Body of pancreas (tissue), 4 donors: ENCODE measurements around the gene CHRDL2. TPM values are rescaled to one million over a fixed set of nuclear protein-coding genes. Genes with fewer than 3 reads are reported as not detected.
A peak's percentile ranks its signal among the peaks of the same experiment; 100 is the strongest.

Source experiments
- ATAC-seq: fragments of 150-250 bp; one replicate; pipeline ENCODE4 v1.9.1; 2016
- DNase-seq, 4 donors: peaks; one replicate each; pipeline ENCODE4 v3.0.0-alpha.2; 2019
- H3K27ac ChIP-seq, 4 donors: fragments of 200-600 bp; sonication (generic); 1 replicate in 3 of 4; 2 replicates in 1 of 4; pipeline versions ENCODE4 v1.5.1 to v1.6.1; 2016 to 2019; ENCODE audit warnings: mild to moderate bottlenecking in 1 of 4, mixed read lengths in 1 of 4, moderate library complexity in 1 of 4
- H3K27me3 ChIP-seq, 2 donors: fragments of 200-600 bp; sonication (generic); one replicate each; pipeline ENCODE4 v1.6.0; 2016; ENCODE audit warnings: mild to moderate bottlenecking in 1 of 2
- H3K36me3 ChIP-seq, 2 donors: fragments of 200-600 bp; sonication (generic); replicated peaks in 1 of 2; 2 replicates each; pipeline ENCODE4 v1.5.1; 2016; ENCODE audit warnings: low read depth in 2 of 2; ENCODE audit not compliant: insufficient read depth in 1 of 2
- H3K4me1 ChIP-seq: fragments of 200-600 bp; sonication (generic); one replicate; pipeline ENCODE4 v1.6.0; 2016
- H3K4me3 ChIP-seq, 2 donors: fragments of 200-600 bp; sonication (generic); 1 replicate in 1 of 2; 2 replicates in 1 of 2; pipeline ENCODE4 v1.5.1; 2016 to 2019
- H3K9me3 ChIP-seq, 3 donors: fragments of 200-600 bp; sonication (generic); 1 replicate in 2 of 3; 2 replicates in 1 of 3; pipeline ENCODE4 v1.5.1; 2016
- CTCF ChIP-seq, 7 experiments: fragments of 450-650 bp in 4 of 7; fragments of 200-600 bp in 3 of 7; sonication (generic) in 3 of 7; IDR thresholded peaks; one replicate each; pipeline ENCODE4 v1.5.1; 2016 to 2019; ENCODE audit warnings: antibody characterized with exemption in 7 of 7
- POLR2A ChIP-seq, 3 donors: fragments of 450-650 bp; IDR thresholded peaks; one replicate each; pipeline ENCODE4 v1.6.1; 2016; ENCODE audit warnings: antibody characterized with exemption in 3 of 3, mild to moderate bottlenecking in 2 of 3
- WGBS, 2 donors: methylation state at CpG; one replicate each; pipeline ENCODE4 v1.1.5; 2017; 5-methylcytosine and 5-hydroxymethylcytosine counted together
- intact Hi-C: fragments of 100-400 bp; cut with DNase I; formaldehyde crosslinking; loops from one replicate; pipeline ENCODE4 v1.15.1; 2023
- total RNA-seq, 2 donors: library from RNA; depleted of rRNA; stranded (reverse); fragments of >200 nt; gene quantifications; one replicate each; pipeline ENCODE4 v1.1.0, GENCODE V29; 2016

Gene CHRDL2
- total RNA-seq, 2 donors from 2014 or later = not detected

GRCh38 chr11:74672956-74673692 lies 58.1 kb downstream of the CHRDL2 start:
- ATAC-seq (peak; percentile 82), DNase-seq (peak; percentile 57 to 77 (median 76))
- intact Hi-C loops = no loop called here

GRCh38 chr11:74672332-74672955 lies 58.8 kb downstream of the CHRDL2 start:
- Histone ChIP-seq H3K36me3 (no peaks in the 10 kb centered on the region), H3K9me3 (no peaks in the 10 kb centered on the region), H3K27ac (peak overlapping the region in 3 of 4 donors; percentile 10 to 32 (median 19)), H3K4me3 (no peak overlapping the region), H3K4me1 (peaks cover 10% of the 10 kb centered on the region), H3K27me3 (no peaks in the 10 kb centered on the region)
- intact Hi-C loops = no loop called here
- 58 to 61% methylated on average over 4 of the region's 4 CpGs for WGBS, 2 donors
- DNase-seq (no peak), ATAC-seq (no peak)
- TF ChIP-seq POLR2A (IDR thresholded peaks at IDR 0.05) (no peak), CTCF (IDR thresholded peaks at IDR 0.05) (no peak)

More at GRCh38 chr11:74672956-74673692, 58.1 kb downstream of the CHRDL2 start:
- H3K27me3 ChIP-seq = no peaks in the 10 kb centered on the region
- 38 to 45% methylated on average over 12 of the region's 12 CpGs for WGBS, 2 donors
- no peaks in the 10 kb centered on the region for H3K9me3 ChIP-seq
- no peak overlapping the region for H3K4me3 ChIP-seq
- no peaks in the 10 kb centered on the region for H3K36me3 ChIP-seq
- peak overlapping the region in 3 of 4 donors; percentile 10 to 32 (median 19) for H3K27ac ChIP-seq
- TF ChIP-seq CTCF (IDR thresholded peaks at IDR 0.05) (no peak), POLR2A (IDR thresholded peaks at IDR 0.05) (no peak)
- peaks cover 10% of the 10 kb centered on the region for H3K4me1 ChIP-seq

- intact Hi-C loops = no loop called here
- no peaks in the 10 kb centered on the region for H3K27me3 ChIP-seq
- TF ChIP-seq POLR2A (IDR thresholded peaks at IDR 0.05) = no peak
- no peak for TF ChIP-seq CTCF (IDR thresholded peaks at IDR 0.05)
- H3K27ac ChIP-seq = no peak overlapping the region
- H3K4me3 ChIP-seq = no peak overlapping the region
- no peaks in the 10 kb centered on the region for H3K9me3 ChIP-seq
- peaks cover 10% of the 10 kb centered on the region for H3K4me1 ChIP-seq
- H3K36me3 ChIP-seq = no peaks in the 10 kb centered on the region
- DNase-seq (no peak), ATAC-seq (no peak)
- 91% methylated on average over 10 of the region's 10 CpGs for WGBS, 2 donors
These were observed 59.6 kb downstream of the CHRDL2 start for GRCh38 chr11:74671520-74672196.

- Histone ChIP-seq H3K4me1 (peaks cover 10% of the 10 kb centered on the region), H3K9me3 (no peaks in the 10 kb centered on the region), H3K36me3 (no peaks in the 10 kb centered on the region), H3K4me3 (no peak overlapping the region), H3K27me3 (no peaks in the 10 kb centered on the region), H3K27ac (no peak overlapping the region)
- intact Hi-C loops = no loop called here
- DNase-seq (no peak), ATAC-seq (no peak)
- TF ChIP-seq CTCF (IDR thresholded peaks at IDR 0.05) = no peak
- TF ChIP-seq POLR2A (IDR thresholded peaks at IDR 0.05) = no peak
- 91 to 93% methylated on average over 7 of the region's 7 CpGs for WGBS, 2 donors
These were observed 61.1 kb downstream of the CHRDL2 start for GRCh38 chr11:74670171-74670570.
